SIG-M5 (cell line): ENCODE results near the gene SLC26A11.
"Not testable (repeated sequence)": the region's sequence is repeated elsewhere in the genome, so short reads cannot be mapped to it uniquely, and the experiment has no call there.

ENCODE experiments used
- DNase-seq: peaks from one replicate; lab custom pipeline; 2025; lab: John Stamatoyannopoulos, UW

SLC26A11 gene

DNA sequence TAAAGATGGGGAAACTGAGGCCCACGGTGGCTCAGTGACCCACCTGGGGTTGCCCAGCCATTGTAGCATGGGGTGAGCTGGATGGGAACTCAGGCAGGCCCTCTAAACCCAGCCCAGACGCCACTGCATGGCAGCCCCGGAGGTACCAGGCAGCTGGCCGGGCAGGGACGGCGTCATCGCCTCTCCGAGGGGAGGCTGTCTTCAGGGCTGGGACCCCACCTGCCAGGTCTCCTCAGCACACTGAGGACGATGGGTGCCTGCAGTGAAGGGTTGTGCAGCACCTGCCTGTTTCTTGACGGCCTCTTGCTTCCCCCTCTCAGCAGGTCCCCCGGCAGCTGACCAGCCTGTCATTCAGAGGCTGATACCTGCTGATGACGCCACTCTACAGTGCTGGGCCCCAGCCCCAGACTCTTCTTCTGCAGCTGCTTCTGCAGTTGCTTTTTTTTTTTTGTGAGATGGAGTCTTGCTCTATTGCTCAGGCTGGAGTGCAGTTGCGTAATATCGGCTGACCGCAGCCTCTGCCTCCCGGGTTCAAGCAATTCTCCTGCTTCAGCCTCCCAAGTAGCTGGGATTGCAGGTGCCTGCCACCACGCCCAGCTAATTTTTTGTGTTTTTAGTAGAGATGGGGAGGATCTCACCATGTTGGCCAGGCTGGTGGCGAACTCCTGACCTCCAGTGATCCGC is 65.2 kb downstream of the SLC26A11 start:
- no peak for DNase-seq

DNA sequence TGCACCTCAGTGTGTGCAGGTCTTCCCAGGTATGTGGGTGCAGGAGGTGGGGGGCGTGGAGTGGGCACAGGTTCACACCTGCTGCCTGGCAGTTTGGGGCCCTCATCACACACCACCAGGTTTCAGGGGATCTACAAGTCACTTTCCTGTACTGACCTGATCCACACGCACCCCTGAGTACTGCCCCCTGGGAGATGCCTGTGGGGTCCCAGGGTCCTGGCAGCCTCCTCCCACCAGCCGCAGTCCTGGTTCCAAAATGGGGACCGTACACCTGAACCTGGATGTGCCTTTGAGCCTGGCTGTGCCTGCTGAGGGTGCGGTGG is 66.4 kb downstream of the SLC26A11 start:
- no peak for DNase-seq

DNA sequence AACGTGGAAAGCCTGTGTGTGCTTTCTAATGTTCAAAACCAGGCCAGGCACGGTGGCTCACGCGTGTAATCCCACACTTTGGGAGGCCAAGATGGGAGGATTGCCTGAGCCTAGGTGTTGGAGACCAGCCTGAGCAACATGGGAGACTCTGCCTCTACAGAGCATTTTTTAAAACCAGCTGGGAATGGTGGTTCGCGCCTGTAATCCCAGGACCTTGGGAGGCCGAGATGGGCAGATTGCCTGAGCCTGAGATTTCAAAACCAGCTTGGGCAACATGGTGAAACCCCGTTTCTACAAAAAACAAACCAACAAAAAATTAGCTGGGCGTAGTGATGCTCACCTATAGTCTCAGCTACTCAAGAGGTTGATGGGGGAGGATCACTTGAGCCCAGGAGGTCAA is 66.8 kb downstream of the SLC26A11 start:
- no peak for DNase-seq

- DNase-seq = no peak
Measured at GRCh38 chr17:80287806-80288567, 67.8 kb downstream of the SLC26A11 start.

- DNase-seq = no peak
Measured at GRCh38 chr17:80289616-80290015, 69.4 kb downstream of the SLC26A11 start.

GRCh38 chr17:80290156-80290555 is 69.9 kb downstream of the SLC26A11 start:
- no peak for DNase-seq

DNA sequence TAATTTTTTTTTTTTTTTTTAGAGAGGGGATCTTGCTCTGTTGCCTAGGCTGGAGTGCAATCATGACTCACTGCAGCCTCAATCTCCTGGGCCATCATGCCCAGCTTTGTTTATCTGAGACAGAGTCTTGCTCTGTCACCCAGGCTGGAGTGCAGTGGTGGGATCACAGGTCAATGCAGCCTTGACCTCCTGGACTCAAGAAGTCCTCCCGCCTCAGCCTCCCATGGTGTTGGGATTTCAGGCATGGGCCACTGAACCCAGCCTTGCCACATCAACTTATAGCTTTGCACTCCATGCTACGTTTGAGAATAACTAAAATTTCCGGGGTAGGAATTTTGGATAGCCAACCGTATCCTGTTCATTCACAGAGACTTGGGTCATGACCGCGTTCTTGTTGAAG is 71.0 kb downstream of the SLC26A11 start:
- DNase-seq = no peak

GRCh38 chr17:80291691-80292487 is 71.7 kb downstream of the SLC26A11 start:
- no peak for DNase-seq

GRCh38 chr17:80292521-80292971 is 72.3 kb downstream of the SLC26A11 start:
- no peak for DNase-seq

DNA sequence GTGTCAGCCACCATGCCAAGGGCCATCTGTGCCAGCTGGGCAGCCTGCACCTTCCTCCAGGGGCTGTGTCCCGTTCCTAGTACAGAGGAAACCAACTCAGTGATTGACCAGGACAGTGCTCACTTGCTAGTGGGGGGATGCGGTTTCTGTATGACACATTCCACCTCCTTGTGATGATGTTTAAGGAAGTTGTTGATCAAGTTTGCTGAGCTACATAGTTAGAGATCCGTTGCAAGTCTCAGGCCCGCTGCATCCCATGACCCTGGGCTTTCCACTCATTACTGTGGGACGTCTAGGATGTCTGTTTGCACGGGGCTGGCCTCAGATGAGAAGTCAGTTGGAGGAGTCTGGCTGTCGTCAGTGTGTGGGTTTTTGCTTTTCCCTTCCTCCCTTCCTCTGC is 74.0 kb downstream of the SLC26A11 start:
- no peak for DNase-seq

DNA sequence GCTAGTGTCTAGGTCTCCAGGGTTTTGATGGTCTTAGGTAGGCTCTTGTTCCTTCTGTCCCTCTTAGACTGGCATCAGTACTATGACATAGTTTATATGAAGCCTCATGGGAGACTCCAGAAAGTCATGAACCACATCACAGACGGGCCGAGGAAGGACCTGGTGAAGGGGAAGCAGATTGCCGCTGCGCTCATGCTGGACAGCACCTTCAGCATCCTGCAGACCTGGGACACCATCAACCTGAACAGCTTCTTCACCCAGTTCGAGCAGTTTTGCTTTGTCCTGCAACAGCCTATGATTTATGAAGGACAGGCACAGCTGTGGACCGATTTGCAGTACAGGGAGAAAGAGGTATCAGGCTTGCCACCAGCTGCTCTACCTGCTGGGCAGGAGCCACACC is 74.4 kb downstream of the SLC26A11 start:
- DNase-seq = no peak

DNA sequence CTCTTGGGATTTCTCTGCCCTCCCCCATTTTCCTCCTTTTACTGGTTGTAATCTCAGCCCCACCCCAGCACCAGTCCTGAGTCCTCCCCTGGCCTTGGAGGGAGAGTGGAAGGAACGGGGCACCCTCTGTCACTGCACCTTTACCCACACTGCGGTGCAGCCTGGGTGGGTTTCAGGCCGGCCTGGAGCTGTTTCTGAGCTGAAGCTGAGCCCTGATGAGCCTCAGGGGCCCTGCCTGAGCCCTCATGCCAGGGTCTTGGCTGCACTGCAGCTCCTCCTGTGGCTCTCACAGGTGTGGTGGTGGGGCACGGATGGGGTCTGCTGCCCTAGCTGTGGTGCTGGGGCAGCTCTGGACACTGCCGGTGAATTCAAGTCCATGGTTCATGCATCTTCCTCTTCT is 74.9 kb downstream of the SLC26A11 start:
- no peak for DNase-seq

GRCh38 chr17:80295559-80295958 is 75.3 kb downstream of the SLC26A11 start:
- no peak for DNase-seq

DNA sequence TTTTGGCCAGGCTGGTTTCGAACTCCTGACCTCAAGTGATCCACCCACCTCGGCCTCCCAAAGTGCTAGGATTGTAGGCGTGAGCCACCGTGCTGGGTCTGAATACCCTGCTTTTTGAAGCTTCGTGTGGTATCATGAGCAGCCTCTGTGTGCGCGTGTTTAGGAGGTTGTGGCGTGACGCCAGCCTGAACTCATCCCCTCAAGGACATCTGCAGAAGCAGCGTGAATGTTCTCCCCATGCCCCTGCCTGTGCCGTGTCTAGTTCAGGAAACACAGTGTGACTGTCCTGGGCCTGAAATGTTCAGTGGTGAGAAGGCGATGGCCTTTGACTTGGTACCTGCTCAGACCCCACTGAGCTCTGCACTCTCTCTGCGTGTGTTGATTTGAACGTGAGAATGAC is 76.0 kb downstream of the SLC26A11 start:
- no peak for DNase-seq

DNA sequence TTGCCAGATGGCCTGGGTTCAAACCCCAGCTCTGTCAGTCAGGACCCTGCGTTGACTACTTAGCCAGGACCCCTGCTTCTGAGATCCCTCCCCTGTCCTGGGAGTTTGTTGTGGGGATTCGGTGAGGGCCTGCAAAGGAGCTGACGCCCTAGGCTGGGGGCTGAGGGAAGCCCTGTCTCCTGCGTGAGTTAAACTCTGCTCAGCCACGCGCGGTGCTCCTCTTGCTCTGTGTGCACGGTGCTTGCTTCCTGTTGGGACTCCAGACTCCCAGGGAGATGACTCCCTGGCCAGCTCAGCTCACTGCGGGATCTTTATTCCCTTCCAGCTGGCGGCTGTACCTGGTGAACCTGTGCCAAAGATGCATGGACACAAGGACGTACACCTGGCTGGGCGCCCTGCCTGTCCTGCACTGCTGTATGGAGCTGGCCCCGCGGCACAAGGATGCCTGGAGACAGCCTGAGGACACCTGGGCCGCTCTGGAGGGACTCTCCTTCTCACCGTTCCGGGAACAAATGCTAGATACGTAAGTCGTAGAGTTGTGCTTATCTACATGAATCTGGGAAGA is 77.9 kb downstream of the SLC26A11 start:
- DNase-seq = no peak

DNA sequence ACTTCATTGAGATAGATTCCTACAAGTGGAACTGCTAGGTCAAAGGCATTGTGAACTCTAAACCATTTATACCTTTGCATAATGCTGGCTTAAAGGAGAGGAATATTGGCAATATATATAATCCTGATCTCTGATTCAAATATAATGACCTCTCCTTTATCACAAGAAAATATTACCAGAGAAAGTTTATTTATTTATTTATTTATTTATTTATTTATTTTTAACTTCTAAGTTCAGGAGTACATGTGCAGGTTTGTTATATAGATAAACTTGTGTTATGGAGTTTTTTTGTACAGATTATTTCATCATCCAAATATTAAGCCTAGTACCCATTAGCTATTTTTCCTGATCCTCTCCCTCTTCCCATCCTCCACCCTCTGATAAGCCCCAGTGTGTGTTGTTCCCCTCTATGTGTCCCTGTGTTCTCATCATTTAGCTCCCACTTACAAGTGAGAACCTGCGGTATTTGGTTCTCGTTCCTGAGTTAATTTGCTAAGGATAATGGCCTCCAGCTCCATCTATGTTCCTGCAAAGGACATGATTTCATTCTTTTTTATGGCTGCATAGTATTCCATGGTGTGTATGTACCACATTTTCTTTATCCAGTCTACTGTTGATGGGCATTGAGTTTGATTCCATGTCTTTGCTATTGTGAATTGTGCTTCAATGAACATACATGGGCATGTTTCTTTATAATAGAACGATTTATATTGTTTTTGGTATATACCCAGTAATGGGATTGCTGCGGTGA is 79.3 kb downstream of the SLC26A11 start:
- not testable (repeated sequence) for DNase-seq

GRCh38 chr17:80300756-80301155 is 80.5 kb downstream of the SLC26A11 start:
- DNase-seq = not testable (repeated sequence)
